CD4-positive, alpha-beta memory T cell (primary cell): ENCODE data around the gene TWIST2. TPM values are rescaled to one million over a fixed set of nuclear protein-coding genes. Genes with fewer than 3 reads are reported as not detected.

Source experiments
- CTCF ChIA-PET: fragments of 350-600 bp; sonication (Branson Sonifier 250); formaldehyde crosslinking; loops from one replicate; lab custom pipeline; 2021; ENCODE audit warnings: inconsistent platforms; ENCODE audit not compliant: partially characterized antibody; lab: Charles Lee
- POLR2A ChIA-PET: fragments of 350-600 bp; sonication (Branson Sonifier 250); formaldehyde crosslinking; loops from one replicate; lab custom pipeline; 2021; ENCODE audit not compliant: partially characterized antibody; lab: Charles Lee
- DNase-seq, 5 donors: peaks; one replicate each; pipeline versions ENCODE4 v3.0.0 to v3.0.0-alpha.2; 2020 to 2022; ENCODE audit warnings: mixed read lengths in 1 of 5
- H3K27ac ChIP-seq: one replicate; pipeline ENCODE4 v1.7.0; 2013; ENCODE audit warnings: low read depth, low read length
- H3K27me3 ChIP-seq: 2 replicates; pipeline ENCODE4 v1.7.0; 2013; ENCODE audit warnings: mild to moderate bottlenecking, low read length, moderate library complexity; ENCODE audit not compliant: insufficient read depth
- H3K36me3 ChIP-seq: 2 replicates; pipeline ENCODE4 v1.7.0; 2013; ENCODE audit warnings: mild to moderate bottlenecking, low read length, moderate library complexity; ENCODE audit not compliant: insufficient read depth
- H3K4me1 ChIP-seq: 2 replicates; pipeline ENCODE4 v1.7.0; 2013; ENCODE audit warnings: mild to moderate bottlenecking, low read length, moderate library complexity; ENCODE audit not compliant: insufficient read depth
- H3K4me3 ChIP-seq, 2 donors: one replicate each; pipeline ENCODE4 v1.7.0; 2013; ENCODE audit warnings: low read length in 2 of 2, mild to moderate bottlenecking in 1 of 2
- H3K9me3 ChIP-seq, 2 donors: one replicate each; pipeline ENCODE4 v1.7.0; 2013; ENCODE audit warnings: low read length in 2 of 2, control low read depth in 1 of 2; ENCODE audit not compliant: control insufficient read depth in 1 of 2
- H3K27ac Mint-ChIP-seq, 7 donors: one replicate each; pipeline ENCODE4 v1.8.0; 2020 to 2021; ENCODE audit warnings: mixed read lengths in 7 of 7, mild to moderate bottlenecking in 6 of 7, inconsistent platforms in 3 of 7, moderate library complexity in 3 of 7
- H3K27me3 Mint-ChIP-seq, 2 donors: one replicate each; pipeline ENCODE4 v1.8.0; 2020 to 2021; ENCODE audit warnings: mixed read lengths in 2 of 2
- H3K36me3 Mint-ChIP-seq, 2 donors: one replicate each; pipeline ENCODE4 v1.8.0; 2020 to 2021; ENCODE audit warnings: mixed read lengths in 2 of 2, inconsistent platforms in 1 of 2, mild to moderate bottlenecking in 1 of 2
- H3K4me1 Mint-ChIP-seq, 4 donors: one replicate each; pipeline ENCODE4 v1.8.0; 2020 to 2021; ENCODE audit warnings: mixed read lengths in 4 of 4, mild to moderate bottlenecking in 1 of 4
- H3K4me3 Mint-ChIP-seq, 8 donors: one replicate each; pipeline ENCODE4 v1.8.0; 2020 to 2021; ENCODE audit warnings: mixed read lengths in 8 of 8, mild to moderate bottlenecking in 7 of 8, moderate library complexity in 6 of 8, inconsistent platforms in 3 of 8
- H3K9me3 Mint-ChIP-seq, 8 donors: one replicate each; pipeline ENCODE4 v1.8.0; 2020 to 2021; ENCODE audit warnings: mixed read lengths in 8 of 8, mild to moderate bottlenecking in 5 of 8, inconsistent platforms in 3 of 8, moderate library complexity in 1 of 8
- intact Hi-C: fragments of 100-400 bp; cut with micrococcal nuclease; formaldehyde crosslinking; loops from one replicate; pipeline ENCODE4 v1.15.1; 2023
- polyA plus RNA-seq, 2 donors: library from polyadenylated mRNA; unstranded; fragments of 300-500 nt; fragmentation: Illumina TruSeq; gene quantifications; one replicate each; pipeline ENCODE4 v1.2.3, GENCODE V29; 2021
- total RNA-seq, 2 experiments: library from RNA; stranded (reverse); gene quantifications; one replicate each; pipeline ENCODE4 v1.2.3, GENCODE V29; 2021

The TWIST2 gene
- total and polyA plus RNA-seq, 4 experiments from 2014 or later: not detected

- CTCF ChIA-PET: no interaction called here
- no peaks in the 10 kb centered on the region for H3K4me1 ChIP-seq
- no peak for DNase-seq
- peaks cover 0 to 2% (median 0%) of the 10 kb centered on the region in 8 donors for H3K9me3 Mint-ChIP-seq
- peaks cover 22 to 24% of the 10 kb centered on the region in 2 donors for H3K27me3 Mint-ChIP-seq
- H3K4me3 ChIP-seq: no peak overlapping the region
- H3K27me3 ChIP-seq: no peaks in the 10 kb centered on the region
- no peaks in the 10 kb centered on the region for H3K36me3 ChIP-seq
- intact Hi-C loops: no loop called here
- no peaks in the 10 kb centered on the region for H3K9me3 ChIP-seq
- POLR2A ChIA-PET: no interaction called here
- no peak overlapping the region for H3K27ac ChIP-seq
- no peak overlapping the region for H3K4me3 Mint-ChIP-seq
- H3K27ac Mint-ChIP-seq: no peak overlapping the region
- H3K36me3 Mint-ChIP-seq: no peaks in the 10 kb centered on the region
- no peaks in the 10 kb centered on the region for H3K4me1 Mint-ChIP-seq
Measured at GRCh38 chr2:238856713-238857567, 9.1 kb downstream of the TWIST2 start.

DNA sequence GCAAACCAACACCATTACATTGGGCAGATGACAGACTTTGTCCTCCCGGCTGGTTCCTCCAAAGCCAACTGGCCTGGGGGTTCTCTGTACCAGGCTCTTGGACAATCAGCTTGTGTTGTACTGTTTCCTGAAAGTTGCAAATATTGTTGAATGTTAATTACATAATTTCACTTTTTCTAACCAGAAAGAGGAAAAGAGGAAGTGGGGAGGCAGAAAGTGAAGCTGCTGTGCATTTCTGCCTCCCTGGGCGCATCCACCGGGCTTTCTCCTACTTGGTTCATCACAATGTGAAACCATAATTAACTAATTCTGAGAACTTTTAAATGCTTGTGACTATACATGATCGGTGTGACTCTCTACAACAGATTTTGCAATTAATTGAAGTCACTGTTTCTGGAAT lies 10.1 kb downstream of the TWIST2 start:
- ChIA-PET POLR2A (no interaction called here), CTCF (no interaction called here)
- Histone ChIP-seq H3K4me3 (no peak overlapping the region), H3K36me3 (no peaks in the 10 kb centered on the region), H3K27ac (no peak overlapping the region), H3K4me1 (no peaks in the 10 kb centered on the region), H3K9me3 (no peaks in the 10 kb centered on the region), H3K27me3 (no peaks in the 10 kb centered on the region)
- Mint-ChIP-seq H3K4me3 (no peak overlapping the region), H3K36me3 (no peaks in the 10 kb centered on the region), H3K9me3 (peaks cover 0 to 2% (median 0%) of the 10 kb centered on the region in 8 donors), H3K27me3 (peaks cover 17 to 24% of the 10 kb centered on the region in 2 donors), H3K27ac (no peak overlapping the region), H3K4me1 (no peaks in the 10 kb centered on the region)
- no peak for DNase-seq
- intact Hi-C loops: no loop called here

- Histone ChIP-seq H3K9me3 (no peaks in the 10 kb centered on the region), H3K27me3 (no peaks in the 10 kb centered on the region), H3K4me1 (no peaks in the 10 kb centered on the region), H3K36me3 (no peaks in the 10 kb centered on the region), H3K27ac (no peak overlapping the region), H3K4me3 (no peak overlapping the region)
- POLR2A ChIA-PET: no interaction called here
- DNase-seq: no peak
- Mint-ChIP-seq H3K9me3 (peaks cover 0 to 2% (median 0%) of the 10 kb centered on the region in 8 donors), H3K27ac (no peak overlapping the region), H3K27me3 (peaks cover 17 to 22% of the 10 kb centered on the region in 2 donors), H3K36me3 (no peaks in the 10 kb centered on the region), H3K4me3 (no peak overlapping the region), H3K4me1 (no peaks in the 10 kb centered on the region)
- intact Hi-C loops: no loop called here
- CTCF ChIA-PET: no interaction called here
Measured at GRCh38 chr2:238859636-238860347, 11.9 kb downstream of the TWIST2 start.

DNA sequence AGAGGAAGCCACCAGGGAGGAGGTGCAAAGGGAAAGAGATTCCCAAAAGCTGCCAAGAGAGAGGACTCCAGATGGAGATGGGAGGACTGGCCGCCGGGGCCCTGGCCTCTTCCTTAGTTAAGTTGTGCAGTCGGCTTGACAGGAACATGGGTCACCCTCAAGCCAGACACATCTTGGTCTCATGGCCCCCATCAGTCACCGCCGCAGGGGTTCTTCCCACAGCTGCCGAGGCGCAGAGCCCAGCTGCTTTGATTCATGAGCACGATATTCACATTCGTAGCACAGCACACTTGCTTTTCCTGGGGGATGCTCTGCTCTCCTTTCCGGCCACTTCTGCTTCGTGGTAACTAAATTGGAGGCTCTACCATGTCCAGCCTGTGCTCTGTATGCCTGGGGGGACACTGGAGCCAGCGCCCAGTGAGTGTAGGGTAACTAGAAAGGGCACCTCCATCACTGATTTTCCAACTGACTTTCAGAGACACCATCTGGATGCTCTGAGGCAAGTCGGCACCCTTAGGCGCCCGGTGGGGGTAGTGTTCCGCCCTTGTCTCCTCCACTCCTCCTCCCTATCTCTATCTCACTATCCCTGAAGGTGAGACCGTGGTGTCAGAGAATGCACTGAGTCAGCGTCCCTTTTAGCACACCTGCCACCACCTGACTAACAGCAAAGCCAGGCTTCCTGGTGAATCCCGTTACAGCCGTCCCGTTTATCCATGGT lies 13.3 kb downstream of the TWIST2 start:
- Histone ChIP-seq H3K27ac (no peak overlapping the region), H3K4me3 (no peak overlapping the region), H3K36me3 (no peaks in the 10 kb centered on the region), H3K9me3 (no peaks in the 10 kb centered on the region), H3K4me1 (no peaks in the 10 kb centered on the region), H3K27me3 (no peaks in the 10 kb centered on the region)
- ChIA-PET POLR2A (no interaction called here), CTCF (no interaction called here)
- no peak overlapping the region for H3K27ac Mint-ChIP-seq
- no peak for DNase-seq
- no peaks in the 10 kb centered on the region for H3K36me3 Mint-ChIP-seq
- intact Hi-C loops: no loop called here
- peaks cover 0 to 2% (median 0%) of the 10 kb centered on the region in 8 donors for H3K9me3 Mint-ChIP-seq
- H3K4me1 Mint-ChIP-seq: no peaks in the 10 kb centered on the region
- peaks cover 14 to 18% of the 10 kb centered on the region in 2 donors for H3K27me3 Mint-ChIP-seq
- no peak overlapping the region for H3K4me3 Mint-ChIP-seq

- Mint-ChIP-seq H3K27me3 (peaks cover 14 to 18% of the 10 kb centered on the region in 2 donors), H3K9me3 (peaks cover 0 to 2% (median 0%) of the 10 kb centered on the region in 8 donors), H3K4me3 (no peak overlapping the region), H3K4me1 (no peaks in the 10 kb centered on the region), H3K27ac (no peak overlapping the region), H3K36me3 (no peaks in the 10 kb centered on the region)
- H3K27me3 ChIP-seq: no peaks in the 10 kb centered on the region
- no peaks in the 10 kb centered on the region for H3K4me1 ChIP-seq
- intact Hi-C loops: no loop called here
- ChIA-PET CTCF (no interaction called here), POLR2A (no interaction called here)
- H3K36me3 ChIP-seq: no peaks in the 10 kb centered on the region
- no peaks in the 10 kb centered on the region for H3K9me3 ChIP-seq
- no peak overlapping the region for H3K4me3 ChIP-seq
- no peak for DNase-seq
- H3K27ac ChIP-seq: no peak overlapping the region
Measured at GRCh38 chr2:238861766-238862315, 14.0 kb downstream of the TWIST2 start.

DNA sequence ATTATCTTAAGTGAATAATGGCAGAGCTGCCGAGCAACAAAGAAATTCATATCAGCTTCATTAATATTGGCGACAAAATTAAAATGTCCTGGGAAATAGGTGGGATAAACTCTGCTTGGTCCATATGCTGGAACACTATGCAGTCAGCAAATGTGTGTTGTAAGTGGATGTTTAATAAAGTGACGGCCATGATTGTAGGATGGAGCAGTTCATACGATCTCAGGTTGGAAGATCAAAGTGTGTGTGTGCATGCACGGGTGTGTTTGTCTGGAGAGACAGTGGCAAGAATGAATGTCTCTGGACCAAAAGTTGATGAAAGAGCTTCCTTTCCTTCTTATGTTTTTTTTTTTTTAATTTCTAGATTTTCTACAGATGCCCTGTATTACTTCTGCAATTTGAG lies 14.8 kb downstream of the TWIST2 start:
- CTCF ChIA-PET: no interaction called here
- H3K27ac Mint-ChIP-seq: no peak overlapping the region
- peaks cover 0 to 2% (median 0%) of the 10 kb centered on the region in 8 donors for H3K9me3 Mint-ChIP-seq
- intact Hi-C loops: no loop called here
- H3K36me3 Mint-ChIP-seq: no peaks in the 10 kb centered on the region
- H3K27me3 Mint-ChIP-seq: peaks cover 10 to 14% of the 10 kb centered on the region in 2 donors
- POLR2A ChIA-PET: no interaction called here
- H3K27me3 ChIP-seq: no peaks in the 10 kb centered on the region
- no peaks in the 10 kb centered on the region for H3K4me1 Mint-ChIP-seq
- H3K4me3 Mint-ChIP-seq: no peak overlapping the region
- H3K9me3 ChIP-seq: no peaks in the 10 kb centered on the region
- H3K4me1 ChIP-seq: no peaks in the 10 kb centered on the region
- H3K27ac ChIP-seq: no peak overlapping the region
- no peaks in the 10 kb centered on the region for H3K36me3 ChIP-seq
- H3K4me3 ChIP-seq: no peak overlapping the region
- DNase-seq: no peak

DNA sequence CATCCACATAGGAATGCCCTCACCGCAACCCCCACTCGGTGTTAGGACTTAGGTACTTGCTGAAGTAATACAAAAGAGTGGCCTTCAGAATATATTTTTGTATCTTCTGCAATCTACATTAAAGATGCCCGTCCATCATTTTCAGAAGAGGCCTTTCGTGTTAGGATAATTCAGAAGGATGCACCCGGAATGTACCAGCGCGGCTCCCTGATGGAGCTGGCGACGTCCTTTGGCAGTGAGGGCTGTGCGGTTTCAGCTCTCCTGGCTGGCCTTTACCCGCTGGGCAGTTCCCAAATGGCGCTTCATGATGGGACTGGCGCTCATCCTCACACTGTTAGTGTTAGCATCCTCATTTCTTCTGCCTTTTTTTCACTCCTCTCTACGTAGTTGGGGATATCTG lies 15.3 kb downstream of the TWIST2 start:
- no peaks in the 10 kb centered on the region for H3K9me3 ChIP-seq
- no peaks in the 10 kb centered on the region for H3K4me1 ChIP-seq
- intact Hi-C loops: no loop called here
- no peak overlapping the region for H3K27ac ChIP-seq
- no peak overlapping the region for H3K27ac Mint-ChIP-seq
- H3K27me3 ChIP-seq: no peaks in the 10 kb centered on the region
- H3K36me3 ChIP-seq: no peaks in the 10 kb centered on the region
- H3K4me3 ChIP-seq: no peak overlapping the region
- peaks cover 0 to 2% (median 0%) of the 10 kb centered on the region in 8 donors for H3K9me3 Mint-ChIP-seq
- H3K36me3 Mint-ChIP-seq: no peaks in the 10 kb centered on the region
- ChIA-PET CTCF (no interaction called here), POLR2A (no interaction called here)
- no peaks in the 10 kb centered on the region for H3K4me1 Mint-ChIP-seq
- DNase-seq: no peak
- no peak overlapping the region for H3K4me3 Mint-ChIP-seq
- H3K27me3 Mint-ChIP-seq: peaks cover 10% of the 10 kb centered on the region in 2 donors
